ENCODE results near the gene CAB39. TPM values are rescaled to one million over a fixed set of nuclear protein-coding genes. Genes with fewer than 3 reads are reported as not detected.

Gene CAB39
- total RNA-seq, 4 donors from 2014 or later = 60.2 to 124 (median 72.2) TPM

GRCh38 chr2:230868947-230869913 is 156.6 kb downstream of the CAB39 start:
- H3K27me3 ChIP-seq = no peaks in the 10 kb centered on the region
- H3K36me3 ChIP-seq = peaks cover 0 to 5% (median 0%) of the 10 kb centered on the region in 3 donors
- peak overlapping the region in 3 of 4 donors; percentile 21 to 83 (median 38) for H3K27ac ChIP-seq
- H3K9me3 ChIP-seq = no peaks in the 10 kb centered on the region
- peaks cover 1 to 86% (median 31%) of the 10 kb centered on the region in 4 donors for H3K4me1 ChIP-seq
- DNase-seq = peak; percentile 13 to 42 (median 38)
- H3K4me3 ChIP-seq = no peak overlapping the region
- TF ChIP-seq POLR2A (IDR thresholded peaks at IDR 0.05) = no peak

- Histone ChIP-seq H3K36me3 (peaks cover 0 to 13% (median 0%) of the 10 kb centered on the region in 3 donors), H3K4me1 (peaks cover 0 to 83% (median 36%) of the 10 kb centered on the region in 4 donors), H3K27ac (peak overlapping the region; percentile 8 to 83 (median 49)), H3K9me3 (no peaks in the 10 kb centered on the region), H3K4me3 (no peak overlapping the region), H3K27me3 (no peaks in the 10 kb centered on the region)
- peak; percentile 13 to 48 (median 45) for DNase-seq
- TF ChIP-seq POLR2A (IDR thresholded peaks at IDR 0.05) (no peak), CTCF (IDR thresholded peaks at IDR 0.05) (no peak)
These were observed 157.4 kb downstream of the CAB39 start for GRCh38 chr2:230869914-230870543.

Small RNA genes lying within 50 kb of the gene (small RNA-seq; reads per million reads assigned to genes)
- gene BANF1P3 (0 reads per million in 2 donors), gene RNU6-268P (0 reads per million in 2 donors)

Other genes with a start within 250 kb of the CAB39 start
- gene ITM2C, start 152.1 kb downstream of the CAB39 start, total RNA-seq = 100 to 1,000 TPM in 3 of 4 donors, 10 to 100 TPM in 1; 69.3 to 710 (median 610) TPM
- 1 to 10 TPM; 1.0 to 4.7 (median 3.2) TPM for gene GPR55, start 212.4 kb downstream of the CAB39 start, total RNA-seq